Ovary (tissue), 9 donors: ENCODE data around the gene ZNF552. TPM values are rescaled to one million over a fixed set of nuclear protein-coding genes. Genes with fewer than 3 reads are reported as not detected.
A peak's percentile ranks its signal among the peaks of the same experiment; 100 is the strongest.

Experiments used
- DNase-seq, 5 donors: peaks; one replicate each; pipeline ENCODE4 v3.0.0-alpha.2; 2019 to 2020
- H3K27ac ChIP-seq, 2 donors: fragments of 200-600 bp; one replicate each; pipeline versions ENCODE4 v1.5.1 to v1.8.0; 2019 to 2022
- H3K27me3 ChIP-seq: fragments of 200-600 bp; one replicate; pipeline ENCODE4 v1.8.0; 2022
- H3K36me3 ChIP-seq: fragments of 200-600 bp; sonication (generic); one replicate; pipeline ENCODE4 v1.5.1; 2019
- H3K4me1 ChIP-seq: one replicate; pipeline ENCODE4 v1.8.1; 2013; ENCODE audit warnings: mild to moderate bottlenecking, moderate library complexity; ENCODE audit not compliant: insufficient read depth
- H3K4me3 ChIP-seq: fragments of 200-600 bp; sonication (generic); one replicate; pipeline ENCODE4 v1.5.1; 2017
- H3K9me3 ChIP-seq, 2 donors: fragments of 200-600 bp in 1 of 2; sonication (generic) in 1 of 2; one replicate each; pipeline versions ENCODE4 v1.5.1 to v1.8.1; 2013 to 2019; ENCODE audit warnings: mild to moderate bottlenecking in 1 of 2, moderate library complexity in 1 of 2
- CTCF ChIP-seq, 3 donors: fragments of 450-650 bp in 2 of 3; fragments of 200-600 bp in 1 of 3; IDR thresholded peaks; one replicate each; pipeline versions ENCODE4 v1.5.1 to v1.8.0; 2016 to 2022; ENCODE audit warnings: antibody characterized with exemption in 3 of 3, mild to moderate bottlenecking in 1 of 3
- EP300 ChIP-seq: sonication (generic); formaldehyde crosslinking; IDR thresholded peaks from one replicate; pipeline ENCODE4 v1.6.1; 2017; ENCODE audit warnings: antibody characterized with exemption
- POLR2A ChIP-seq: fragments of 450-650 bp; IDR thresholded peaks from one replicate; pipeline ENCODE4 v1.6.1; 2017; ENCODE audit warnings: antibody characterized with exemption, mild to moderate bottlenecking, moderate library complexity
- WGBS, 3 donors: extraction: QIAGEN DNeasy Blood & Tissue Kit in 1 of 3; methylation state at CpG; one replicate each; pipeline versions ENCODE4 v1.1.5 to v1.1.7; 2013 to 2017; 5-methylcytosine and 5-hydroxymethylcytosine counted together
- intact Hi-C, 4 donors: fragments of 100-400 bp; cut with DNase I; formaldehyde crosslinking; loops; one replicate each; pipeline versions ENCODE4 v1.11.0 to v1.15.1; 2022 to 2023
- polyA plus RNA-seq, 2 donors: library from polyadenylated mRNA; stranded (reverse); fragments of 200-250 nt in 1 of 2; fragments of 350-450 nt in 1 of 2; fragmentation: Illumina TruSeq in 1 of 2; extraction: RNeasy Lipid Tissue Mini Kit (QIAGEN cat#74804) in 1 of 2; gene quantifications; one replicate each; pipeline ENCODE4 v1.2.3, GENCODE V29; 2013 to 2014
- total RNA-seq, 7 donors: library from RNA; depleted of rRNA in 2 of 7; stranded (reverse); fragments of >200 nt in 2 of 7; fragmentation: NEBNext Ultra II Directional in 3 of 7; extraction: Animal tissue kit (Norgen Biotek cat#: 25700) in 3 of 7; gene quantifications; one replicate each; pipeline versions ENCODE4 v1.1.0 to v1.2.4, GENCODE V29; 2016 to 2023
- donor health status: DM: no; HTN: no; CAD: no; lungs with moderate emphysema.
- donor health status: DM: no; HTN: no; CAD: no.
- donor health status: Bipolar disorder and iron deficiency.
- donor health status: DM: yes; HTN: yes; CAD: no.
- donor health status: DM: no; HTN: no; CAD: no.
- donor health status: DM: yes; HTN: yes; CAD: no.

The ZNF552 gene
- total and polyA plus RNA-seq, 9 donors = 4.9 to 9.9 (median 7.2) TPM

- Histone ChIP-seq H3K4me3 (no peak overlapping the region), H3K9me3 (peaks cover 3 to 45% of the 10 kb centered on the region in 2 donors), H3K36me3 (no peaks in the 10 kb centered on the region), H3K4me1 (peaks cover 2% of the 10 kb centered on the region), H3K27me3 (no peaks in the 10 kb centered on the region), H3K27ac (no peak overlapping the region)
- TF ChIP-seq CTCF (IDR thresholded peaks at IDR 0.05) = no peak
- DNase-seq = no peak
- 94 to 96% (median 94%) methylated on average over 4 of the region's 4 CpGs for WGBS, 3 donors
- intact Hi-C loops = no loop called here
Observed at GRCh38 chr19:57771417-57771816, 43.3 kb downstream of the ZNF552 start.

DNA sequence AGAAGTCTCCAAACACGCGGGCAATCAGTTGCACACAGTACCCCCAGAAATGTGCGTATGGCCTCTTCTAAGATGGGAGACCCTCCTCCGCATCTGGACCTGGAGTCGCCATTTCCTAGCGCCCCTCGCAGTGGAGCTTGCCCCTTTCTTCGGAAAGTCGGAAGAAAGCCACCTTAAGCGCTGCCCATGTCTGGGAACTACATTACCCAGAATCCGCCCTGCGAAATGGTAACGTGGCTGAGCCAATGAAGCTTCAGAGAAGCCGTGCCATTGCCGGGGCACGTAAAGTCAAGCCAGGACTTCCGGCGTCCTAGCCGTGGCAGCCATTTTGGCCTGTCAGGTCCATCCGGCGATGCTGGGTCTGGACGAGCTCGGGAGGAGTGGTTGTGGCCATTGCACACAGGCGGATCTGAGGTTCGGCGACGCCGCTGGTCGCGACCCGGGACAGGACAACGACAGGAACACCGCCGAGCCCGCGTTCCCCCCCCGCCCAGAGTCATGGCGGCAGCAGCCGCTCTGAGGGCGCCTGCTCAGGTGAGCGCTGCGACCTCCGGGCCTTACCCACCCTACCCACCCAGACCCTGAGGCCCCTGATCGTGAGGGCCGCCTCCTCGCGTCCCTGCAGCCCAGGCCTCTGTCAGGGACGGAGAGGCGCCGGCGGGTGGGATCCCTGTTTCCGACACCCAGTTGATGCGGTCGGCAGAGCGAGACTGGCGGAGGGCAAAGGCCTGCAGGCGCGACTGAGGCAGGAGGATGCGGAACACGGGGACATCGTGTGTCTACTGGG lies 45.2 kb downstream of the ZNF552 start, which contains the start of gene ZNF586:
ZNF586 (plus strand) TSS at position 332 of the 787 bp plus-strand sequence; CDS start at position 499, 167 bp downstream.
- Histone ChIP-seq H3K4me1 (peaks cover 2% of the 10 kb centered on the region), H3K27me3 (no peaks in the 10 kb centered on the region), H3K4me3 (peak within 1 kb of the TSS; percentile 70), H3K36me3 (no peaks in the 10 kb centered on the region), H3K9me3 (peaks cover 0 to 32% of the 10 kb centered on the region in 2 donors), H3K27ac (no peak within 1 kb of the TSS)
- WGBS, 3 donors = 3 to 5% (median 5%) methylated on average over 39 to 61 of the region's 61 CpGs
- intact Hi-C loops = no loop called here
- TF ChIP-seq CTCF (IDR thresholded peaks at IDR 0.05) = no peak
- no peak for TF ChIP-seq POLR2A
- TF ChIP-seq EP300 = no peak
- DNase-seq = peak; percentile 80 to 86 (median 83)

DNA sequence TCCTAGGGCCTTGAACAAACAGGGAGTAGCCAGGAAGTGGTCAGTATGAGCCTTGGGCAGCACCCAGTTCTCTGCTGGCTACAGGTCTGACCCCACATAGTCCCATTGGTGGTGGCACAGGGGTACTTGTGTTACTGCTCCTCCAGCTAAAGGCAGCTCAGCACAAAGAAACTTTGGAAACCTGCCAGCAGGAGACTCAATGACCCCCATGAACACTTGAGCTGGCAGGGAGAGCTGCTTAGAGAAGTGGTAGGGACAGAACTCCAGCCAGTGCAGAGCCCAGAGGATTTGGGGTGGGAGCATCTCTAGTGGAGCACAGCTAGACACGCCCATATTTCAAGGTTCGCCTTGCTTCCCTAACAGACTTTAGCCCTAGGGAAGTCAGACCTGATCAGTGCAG lies 55.6 kb downstream of the ZNF552 start:
- Histone ChIP-seq H3K27me3 (no peaks in the 10 kb centered on the region), H3K9me3 (peaks cover 5 to 79% of the 10 kb centered on the region in 2 donors), H3K27ac (no peak overlapping the region), H3K4me1 (no peaks in the 10 kb centered on the region), H3K36me3 (peaks cover 5% of the 10 kb centered on the region), H3K4me3 (no peak overlapping the region)
- no peak for DNase-seq
- 96 to 100% (median 100%) methylated on average over 2 of the region's 2 CpGs for WGBS, 3 donors
- intact Hi-C loops = no loop called here
- TF ChIP-seq EP300 = no peak
- TF ChIP-seq POLR2A = no peak
- no peak for TF ChIP-seq CTCF (IDR thresholded peaks at IDR 0.05)

- 93 to 95% (median 95%) methylated on average over 2 of the region's 2 CpGs for WGBS, 3 donors
- no peaks in the 10 kb centered on the region for H3K4me1 ChIP-seq
- peaks cover 10% of the 10 kb centered on the region for H3K36me3 ChIP-seq
- H3K27ac ChIP-seq = no peak overlapping the region
- intact Hi-C loops = no loop called here
- peaks cover 12 to 87% of the 10 kb centered on the region in 2 donors for H3K9me3 ChIP-seq
- no peak for DNase-seq
- TF ChIP-seq POLR2A (no peak), EP300 (no peak), CTCF (IDR thresholded peaks at IDR 0.05) (no peak)
- no peak overlapping the region for H3K4me3 ChIP-seq
- no peaks in the 10 kb centered on the region for H3K27me3 ChIP-seq
Observed at GRCh38 chr19:57757941-57758340, 56.8 kb downstream of the ZNF552 start.

Other genes with a start within 250 kb of the ZNF552 start
- 10 to 100 TPM in 1 of 7 donors, 1 to 10 TPM in 6; 2.2 to 10.9 (median 7.6) TPM for gene ZNF416, start 236.0 kb downstream of the ZNF552 start, total RNA-seq
- gene ZNF416, start 236.0 kb downstream of the ZNF552 start, polyA plus RNA-seq = 1 to 10 TPM; 3.9 to 9.2 TPM
- 10 to 100 TPM in 1 of 7 donors, 1 to 10 TPM in 6; 3.4 to 10.2 (median 8.4) TPM for gene ZIK1, start 230.8 kb downstream of the ZNF552 start, total RNA-seq
- gene ZIK1, start 230.8 kb downstream of the ZNF552 start, polyA plus RNA-seq = 1 to 10 TPM; 5.5 to 5.7 TPM
- 1 to 10 TPM; 2.5 to 8.9 (median 3.6) TPM for gene ZNF530, start 215.0 kb downstream of the ZNF552 start, total RNA-seq
- gene ZNF530, start 215.0 kb downstream of the ZNF552 start, polyA plus RNA-seq = 1 to 10 TPM; 2.0 to 2.2 TPM
- 10 to 100 TPM; 13.4 to 22.9 (median 22.2) TPM for gene ZNF134, start 200.7 kb downstream of the ZNF552 start, total RNA-seq
- 10 to 100 TPM in 1 of 2 donors, 1 to 10 TPM in 1; 9.2 to 12.6 TPM for gene ZNF134, start 200.7 kb downstream of the ZNF552 start, polyA plus RNA-seq
- 10 to 100 TPM in 6 of 7 donors, 1 to 10 TPM in 1; 8.3 to 16.7 (median 12.0) TPM for gene ZNF211, start 181.7 kb downstream of the ZNF552 start, total RNA-seq
- 10 to 100 TPM in 1 of 2 donors, 1 to 10 TPM in 1; 8.4 to 16.3 TPM for gene ZNF211, start 181.7 kb downstream of the ZNF552 start, polyA plus RNA-seq
- gene ZSCAN4, start 146.0 kb downstream of the ZNF552 start, total RNA-seq = 1 to 10 TPM in 1 of 7 donors, under 1 TPM in 1, not detected in 5; 0.13 to 1.3 TPM
- gene ZSCAN4, start 146.0 kb downstream of the ZNF552 start, polyA plus RNA-seq = under 1 TPM; 0.07 to 0.08 TPM
- gene ZNF551, start 132.9 kb downstream of the ZNF552 start, total RNA-seq = 10 to 100 TPM in 3 of 7 donors, 1 to 10 TPM in 4; 6.8 to 11.3 (median 9.7) TPM
- 1 to 10 TPM; 3.8 to 4.2 TPM for gene ZNF551, start 132.9 kb downstream of the ZNF552 start, polyA plus RNA-seq
- 10 to 100 TPM in 1 of 7 donors, 1 to 10 TPM in 6; 1.1 to 10.4 (median 2.4) TPM for gene ZNF154, start 105.7 kb downstream of the ZNF552 start, total RNA-seq
- 1 to 10 TPM; 1.4 to 3.5 TPM for gene ZNF154, start 105.7 kb downstream of the ZNF552 start, polyA plus RNA-seq
- 10 to 100 TPM in 1 of 7 donors, 1 to 10 TPM in 6; 1.5 to 13.2 (median 6.4) TPM for gene ZNF671, start 87.3 kb downstream of the ZNF552 start, total RNA-seq
- gene ZNF671, start 87.3 kb downstream of the ZNF552 start, polyA plus RNA-seq = 1 to 10 TPM; 2.1 to 5.0 TPM
- gene ZNF776, start 68.1 kb downstream of the ZNF552 start, total RNA-seq = 10 to 100 TPM; 11.0 to 25.9 (median 14.6) TPM
- 10 to 100 TPM; 10.2 to 10.7 TPM for gene ZNF776, start 68.1 kb downstream of the ZNF552 start, polyA plus RNA-seq
- gene ZNF586, start 45.2 kb downstream of the ZNF552 start, total RNA-seq = 10 to 100 TPM; 15.4 to 21.7 (median 17.2) TPM
- 10 to 100 TPM in 1 of 2 donors, 1 to 10 TPM in 1; 7.9 to 11.8 TPM for gene ZNF586, start 45.2 kb downstream of the ZNF552 start, polyA plus RNA-seq
- 10 to 100 TPM in 5 of 7 donors, 1 to 10 TPM in 2; 7.8 to 19.4 (median 12.5) TPM for gene ZNF587B, start 15.4 kb upstream of the ZNF552 start, total RNA-seq
- 1 to 10 TPM; 4.0 to 4.6 TPM for gene ZNF587B, start 15.4 kb upstream of the ZNF552 start, polyA plus RNA-seq
- 10 to 100 TPM; 20.7 to 41.6 (median 39.4) TPM for gene ZNF587, start 34.9 kb upstream of the ZNF552 start, total RNA-seq
- 10 to 100 TPM; 12.3 to 27.7 TPM for gene ZNF587, start 34.9 kb upstream of the ZNF552 start, polyA plus RNA-seq
- gene ZNF814, start 74.1 kb upstream of the ZNF552 start, total RNA-seq = 10 to 100 TPM; 10.7 to 31.6 (median 15.5) TPM
- gene ZNF814, start 74.1 kb upstream of the ZNF552 start, polyA plus RNA-seq = 10 to 100 TPM in 1 of 2 donors, 1 to 10 TPM in 1; 4.6 to 10.3 TPM
- 10 to 100 TPM in 6 of 7 donors, 1 to 10 TPM in 1; 9.5 to 22.6 (median 20.4) TPM for gene ZNF417, start 101.7 kb upstream of the ZNF552 start, total RNA-seq
- 10 to 100 TPM in 1 of 2 donors, 1 to 10 TPM in 1; 7.6 to 13.8 TPM for gene ZNF417, start 101.7 kb upstream of the ZNF552 start, polyA plus RNA-seq
- 10 to 100 TPM in 4 of 7 donors, 1 to 10 TPM in 3; 4.4 to 13.6 (median 10.5) TPM for gene ZNF418, start 120.5 kb upstream of the ZNF552 start, total RNA-seq
- gene ZNF418, start 120.5 kb upstream of the ZNF552 start, polyA plus RNA-seq = 1 to 10 TPM; 3.4 to 4.8 TPM
- gene ZNF256, start 132.8 kb upstream of the ZNF552 start, total RNA-seq = 10 to 100 TPM in 4 of 7 donors, 1 to 10 TPM in 3; 2.8 to 13.1 (median 11.6) TPM
- 1 to 10 TPM; 5.9 to 7.7 TPM for gene ZNF256, start 132.8 kb upstream of the ZNF552 start, polyA plus RNA-seq
- gene C19orf18, start 159.6 kb upstream of the ZNF552 start, total RNA-seq = 1 to 10 TPM in 5 of 7 donors, under 1 TPM in 2; 0.36 to 2.4 (median 1.4) TPM
- gene C19orf18, start 159.6 kb upstream of the ZNF552 start, polyA plus RNA-seq = 1 to 10 TPM in 1 of 2 donors, under 1 TPM in 1; 0.62 to 1.3 TPM
- 10 to 100 TPM; 13.4 to 38.1 (median 28.0) TPM for gene ZNF606, start 187.9 kb upstream of the ZNF552 start, total RNA-seq
- gene ZNF606, start 187.9 kb upstream of the ZNF552 start, polyA plus RNA-seq = 10 to 100 TPM in 1 of 2 donors, 1 to 10 TPM in 1; 7.3 to 14.5 TPM
- 1 to 10 TPM in 1 of 7 donors, under 1 TPM in 4, not detected in 2; 0.54 to 2.6 (median 0.78) TPM for gene ZSCAN1, start 219.1 kb upstream of the ZNF552 start, total RNA-seq
- under 1 TPM in 1 of 2 donors, not detected in 1; 0.38 TPM for gene ZSCAN1, start 219.1 kb upstream of the ZNF552 start, polyA plus RNA-seq
- 10 to 100 TPM in 6 of 7 donors, 1 to 10 TPM in 1; 9.0 to 17.5 (median 15.7) TPM for gene ZNF135, start 244.4 kb upstream of the ZNF552 start, total RNA-seq
- 10 to 100 TPM; 11.4 to 12.0 TPM for gene ZNF135, start 244.4 kb upstream of the ZNF552 start, polyA plus RNA-seq